ENCODE results near the gene CNR2. TPM values are rescaled to one million over a fixed set of nuclear protein-coding genes. Genes with fewer than 3 reads are reported as not detected.
A peak's percentile ranks its signal among the peaks of the same experiment; 100 is the strongest.
"Not testable (repeated sequence)": the region's sequence is repeated elsewhere in the genome, so short reads cannot be mapped to it uniquely, and the experiment has no call there.

CNR2 gene
- total RNA-seq, 1 donor from 2014 or later: not detected

GRCh38 chr1:23885222-23885621, 27.9 kb downstream of the CNR2 start:
- no peak for DNase-seq (ENCODE audit: low read depth)

GRCh38 chr1:23882746-23883145, 30.4 kb downstream of the CNR2 start:
- no peak for DNase-seq (ENCODE audit: low read depth)

GRCh38 chr1:23879809-23880208, 33.4 kb downstream of the CNR2 start:
- no peak for DNase-seq (ENCODE audit: low read depth)

- DNase-seq (ENCODE audit: low read depth): no peak
Observed at GRCh38 chr1:23878668-23879067, 34.5 kb downstream of the CNR2 start.

GRCh38 chr1:23875382-23875781, 37.8 kb downstream of the CNR2 start:
- peak; percentile 66 for DNase-seq (ENCODE audit: low read depth)

- DNase-seq (ENCODE audit: low read depth): no peak
Observed at GRCh38 chr1:23872421-23872820, 40.7 kb downstream of the CNR2 start.

GRCh38 chr1:23869051-23869450, 44.1 kb downstream of the CNR2 start:
- no peak for DNase-seq (ENCODE audit: low read depth)

GRCh38 chr1:23868557-23869016, 44.6 kb downstream of the CNR2 start:
- no peak for DNase-seq (ENCODE audit: low read depth)

GRCh38 chr1:23867895-23868556, 45.1 kb downstream of the CNR2 start, which contains the start of gene FUCA1:
TSS of gene FUCA1 (minus strand) at chr1:23868290. CDS start at chr1:23868286, 4 bp downstream.
- DNase-seq (ENCODE audit: low read depth): peak; percentile 90

- no peak for DNase-seq (ENCODE audit: low read depth)
Observed at GRCh38 chr1:23867542-23867894, 45.6 kb downstream of the CNR2 start.

- peak; percentile 96 for DNase-seq (ENCODE audit: low read depth)
Observed at GRCh38 chr1:23865543-23865930, 47.6 kb downstream of the CNR2 start.

- DNase-seq (ENCODE audit: low read depth): peak; percentile 41
Observed at GRCh38 chr1:23864801-23865542, 48.2 kb downstream of the CNR2 start.

GRCh38 chr1:23862640-23863039, 50.5 kb downstream of the CNR2 start:
- DNase-seq (ENCODE audit: low read depth): no peak

GRCh38 chr1:23854568-23854967, 58.6 kb downstream of the CNR2 start:
- no peak for DNase-seq (ENCODE audit: low read depth)

GRCh38 chr1:23853124-23853523, 60.0 kb downstream of the CNR2 start:
- not testable (repeated sequence) for DNase-seq (ENCODE audit: low read depth)

GRCh38 chr1:23851406-23851805, 61.8 kb downstream of the CNR2 start:
- not testable (repeated sequence) for DNase-seq (ENCODE audit: low read depth)

- DNase-seq (ENCODE audit: low read depth): no peak
Observed at GRCh38 chr1:23848673-23849616, 64.2 kb downstream of the CNR2 start.

GRCh38 chr1:23847482-23848095, 65.6 kb downstream of the CNR2 start:
- DNase-seq (ENCODE audit: low read depth): not testable (repeated sequence)

GRCh38 chr1:23845163-23845562, 68.0 kb downstream of the CNR2 start:
- no peak for DNase-seq (ENCODE audit: low read depth)

GRCh38 chr1:23843644-23844043, 69.5 kb downstream of the CNR2 start:
- DNase-seq (ENCODE audit: low read depth): no peak

GRCh38 chr1:23838401-23838866, 74.7 kb downstream of the CNR2 start:
- DNase-seq (ENCODE audit: low read depth): peak; percentile 52

All from myocyte (in vitro differentiated cells).